DND-41 (cell line): ENCODE data around the gene RPUSD1.

Experiments used
- EZH2 ChIP-seq: IDR thresholded peaks from 3 replicates; pipeline ENCODE4 v1.6.1; 2012; ENCODE audit warnings: borderline replicate concordance, low read depth, mild to moderate bottlenecking, moderate library complexity, low read length, inconsistent platforms; ENCODE audit not compliant: severe bottlenecking
- TF ChIP-seq, protein P1 (sequence below): IDR thresholded peaks from 2 replicates; pipeline ENCODE4 v1.5.1; 2012; ENCODE audit warnings: borderline replicate concordance, low read length, moderate library complexity, mild to moderate bottlenecking; ENCODE audit not compliant: poor library complexity, severe bottlenecking; ENCODE audit errors: extremely low read depth

DNA sequence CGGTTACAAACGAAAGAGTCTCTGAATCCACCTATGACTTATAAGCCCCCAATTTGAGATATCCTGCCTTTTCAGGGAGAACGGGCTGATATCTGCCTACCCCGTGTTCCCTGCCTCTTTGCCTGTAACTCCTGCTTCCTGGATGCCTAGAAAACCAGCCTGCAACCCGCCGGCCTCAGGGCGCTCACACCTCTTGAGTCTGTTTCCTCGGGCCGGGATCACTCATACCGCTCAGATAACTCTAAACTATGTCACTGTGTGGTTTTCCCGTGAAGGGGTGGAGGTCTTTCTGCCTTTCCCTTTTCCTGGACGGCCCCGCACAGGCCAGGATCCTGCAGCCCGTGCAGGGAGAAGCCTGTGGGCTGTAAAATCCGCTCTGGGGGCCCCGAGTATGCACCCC is 10.4 kb downstream of the RPUSD1 start:
- TF ChIP-seq, protein P1, sequence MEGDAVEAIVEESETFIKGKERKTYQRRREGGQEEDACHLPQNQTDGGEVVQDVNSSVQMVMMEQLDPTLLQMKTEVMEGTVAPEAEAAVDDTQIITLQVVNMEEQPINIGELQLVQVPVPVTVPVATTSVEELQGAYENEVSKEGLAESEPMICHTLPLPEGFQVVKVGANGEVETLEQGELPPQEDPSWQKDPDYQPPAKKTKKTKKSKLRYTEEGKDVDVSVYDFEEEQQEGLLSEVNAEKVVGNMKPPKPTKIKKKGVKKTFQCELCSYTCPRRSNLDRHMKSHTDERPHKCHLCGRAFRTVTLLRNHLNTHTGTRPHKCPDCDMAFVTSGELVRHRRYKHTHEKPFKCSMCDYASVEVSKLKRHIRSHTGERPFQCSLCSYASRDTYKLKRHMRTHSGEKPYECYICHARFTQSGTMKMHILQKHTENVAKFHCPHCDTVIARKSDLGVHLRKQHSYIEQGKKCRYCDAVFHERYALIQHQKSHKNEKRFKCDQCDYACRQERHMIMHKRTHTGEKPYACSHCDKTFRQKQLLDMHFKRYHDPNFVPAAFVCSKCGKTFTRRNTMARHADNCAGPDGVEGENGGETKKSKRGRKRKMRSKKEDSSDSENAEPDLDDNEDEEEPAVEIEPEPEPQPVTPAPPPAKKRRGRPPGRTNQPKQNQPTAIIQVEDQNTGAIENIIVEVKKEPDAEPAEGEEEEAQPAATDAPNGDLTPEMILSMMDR = no peak
- TF ChIP-seq EZH2 = no peak
